ENCODE data around the gene SDCCAG8.

SDCCAG8 gene

GRCh38 chr1:243477731-243478290 is 222.0 kb downstream of the SDCCAG8 start:
- Mint-ChIP-seq H3K4me3 (no peak overlapping the region), H3K27me3 (ENCODE audit: low read depth, poor library complexity) (peaks cover 28% of the 10 kb centered on the region), H3K4me1 (peaks cover 44% of the 10 kb centered on the region), H3K36me3 (ENCODE audit: low read depth) (peaks cover 5% of the 10 kb centered on the region), H3K9me3 (peaks cover 4% of the 10 kb centered on the region), H3K27ac (no peak overlapping the region)
- no peak for TF ChIP-seq CTCF (IDR thresholded peaks at IDR 0.05)
- no peak for DNase-seq

- peaks cover 4% of the 10 kb centered on the region for H3K9me3 Mint-ChIP-seq
- H3K27ac Mint-ChIP-seq = no peak overlapping the region
- H3K36me3 Mint-ChIP-seq (ENCODE audit: low read depth) = peaks cover 5% of the 10 kb centered on the region
- no peak overlapping the region for H3K4me3 Mint-ChIP-seq
- TF ChIP-seq CTCF (IDR thresholded peaks at IDR 0.05) = no peak
- no peak for DNase-seq
- H3K27me3 Mint-ChIP-seq (ENCODE audit: low read depth, poor library complexity) = peaks cover 29% of the 10 kb centered on the region
- peaks cover 19% of the 10 kb centered on the region for H3K4me1 Mint-ChIP-seq
Measured at GRCh38 chr1:243481101-243481500, 225.3 kb downstream of the SDCCAG8 start.

GRCh38 chr1:243482141-243483022 is 226.5 kb downstream of the SDCCAG8 start:
- Mint-ChIP-seq H3K36me3 (ENCODE audit: low read depth) (peaks cover 5% of the 10 kb centered on the region), H3K27ac (no peak overlapping the region), H3K27me3 (ENCODE audit: low read depth, poor library complexity) (peaks cover 27% of the 10 kb centered on the region), H3K4me1 (peaks cover 11% of the 10 kb centered on the region), H3K9me3 (peaks cover 4% of the 10 kb centered on the region), H3K4me3 (peak overlapping the region; percentile 82)
- TF ChIP-seq CTCF (IDR thresholded peaks at IDR 0.05) = no peak
- DNase-seq = peak; percentile 37

- Mint-ChIP-seq H3K27ac (no peak overlapping the region), H3K36me3 (ENCODE audit: low read depth) (peaks cover 5% of the 10 kb centered on the region), H3K27me3 (ENCODE audit: low read depth, poor library complexity) (peaks cover 27% of the 10 kb centered on the region), H3K4me1 (peaks cover 11% of the 10 kb centered on the region), H3K9me3 (peaks cover 4% of the 10 kb centered on the region), H3K4me3 (peak overlapping the region; percentile 82)
- DNase-seq = peak; percentile 67
- TF ChIP-seq CTCF (IDR thresholded peaks at IDR 0.05) = no peak
Measured at GRCh38 chr1:243483071-243483771, 227.4 kb downstream of the SDCCAG8 start.

GRCh38 chr1:243483952-243484351 is 228.1 kb downstream of the SDCCAG8 start:
- Mint-ChIP-seq H3K4me1 (peaks cover 11% of the 10 kb centered on the region), H3K36me3 (ENCODE audit: low read depth) (peaks cover 5% of the 10 kb centered on the region), H3K27ac (no peak overlapping the region), H3K9me3 (peaks cover 4% of the 10 kb centered on the region), H3K27me3 (ENCODE audit: low read depth, poor library complexity) (peaks cover 27% of the 10 kb centered on the region), H3K4me3 (peak overlapping the region; percentile 82)
- no peak for TF ChIP-seq CTCF (IDR thresholded peaks at IDR 0.05)
- no peak for DNase-seq
